HepG2 (cell line): ENCODE data around the gene GKN1. TPM values are rescaled to one million over a fixed set of nuclear protein-coding genes. Genes with fewer than 3 reads are reported as not detected.

Source experiments
- ATAC-seq: fragments of 200-7000 bp; cut with Tn5 transposase; 3 replicates; pipeline ENCODE4 v1.9.1; 2020; ENCODE audit warnings: mild to moderate bottlenecking, moderate library complexity
- Bru-seq: library from RNA; stranded (reverse); fragments of 400-500 nt; gene quantifications from one replicate; lab custom pipeline; 2021; lab: Mats Ljungman, UMichigan
- BruChase-seq, 2 experiments: library from RNA; stranded (reverse); fragments of 400-500 nt; gene quantifications; one replicate each; lab custom pipeline; 2021; lab: Mats Ljungman, UMichigan
- BruUV-seq: library from RNA; stranded (reverse); fragments of 400-500 nt; replicated peaks from 2 replicates; lab custom pipeline; 2021; lab: Mats Ljungman, UMichigan
- CTCF ChIA-PET: fragments of 300-600 bp; formaldehyde crosslinking; extraction: SDS; loops from one replicate; lab custom pipeline; 2021; ENCODE audit warnings: low total read pairs, inconsistent platforms, low intra/inter-chr PET ratio; lab: Yijun Ruan, JAX
- POLR2A ChIA-PET: fragments of 350-600 bp; sonication (Branson Sonifier 250); formaldehyde crosslinking; loops from one replicate; lab custom pipeline; 2020; ENCODE audit warnings: antibody characterized with exemption, inconsistent platforms; lab: Yijun Ruan, JAX
- DNase-seq: peaks from one replicate; pipeline ENCODE4 v3.0.0-alpha.2; 2015; ENCODE audit warnings: low spot score
- FAIRE-seq: peaks from 3 replicates; lab custom pipeline; 2011; peaks lifted over from hg19 to GRCh38; lab: Jason Lieb, UNC
- H2AFZ ChIP-seq: one replicate; pipeline ENCODE4 v1.6.1; 2011; ENCODE audit warnings: low read length, inconsistent platforms
- H3K27ac ChIP-seq: fragments of 300-600 bp; 3 replicates; pipeline ENCODE4 v1.8.0; 2011; ENCODE audit warnings: mixed run types, mild to moderate bottlenecking, mixed read lengths, low read length, inconsistent platforms; ENCODE audit not compliant: insufficient read depth; ENCODE audit errors: extremely low read length
- H3K27me3 ChIP-seq, 2 experiments: fragments of 200-600 bp in 1 of 2; 2 replicates in 1 of 2; 3 replicates in 1 of 2; pipeline versions ENCODE4 v1.6.0 to v1.8.0; 2011; ENCODE audit warnings: low read length in 2 of 2, mild to moderate bottlenecking in 2 of 2, moderate library complexity in 2 of 2, inconsistent platforms in 1 of 2; ENCODE audit not compliant: insufficient read depth in 2 of 2, control insufficient read depth in 1 of 2
- H3K36me3 ChIP-seq, 2 experiments: fragments of 200-600 bp in 1 of 2; replicated peaks in 1 of 2; 2 replicates in 1 of 2; 3 replicates in 1 of 2; pipeline versions ENCODE4 v1.5.1 to v1.8.0; 2011; ENCODE audit warnings: low read length in 2 of 2, inconsistent platforms in 1 of 2; ENCODE audit not compliant: insufficient read depth in 2 of 2, control insufficient read depth in 1 of 2
- H3K4me1 ChIP-seq: 2 replicates; pipeline ENCODE4 v1.5.1; 2012; ENCODE audit warnings: low read length, inconsistent platforms; ENCODE audit not compliant: insufficient read depth
- H3K4me2 ChIP-seq: 2 replicates; pipeline ENCODE4 v1.6.0; 2011; ENCODE audit warnings: low read depth, low read length, inconsistent platforms
- H3K4me3 ChIP-seq, 3 experiments: fragments of 200-600 bp in 1 of 3; sonication (generic), shearing (Covaris generic) in 1 of 3; replicated peaks in 1 of 3; 2 replicates each; pipeline ENCODE4 v1.5.1; 2011 to 2016; ENCODE audit warnings: low read length in 3 of 3, inconsistent platforms in 2 of 3, low read depth in 2 of 3, mild to moderate bottlenecking in 2 of 3, control low read depth in 1 of 3, mixed read lengths in 1 of 3; ENCODE audit not compliant: insufficient read depth in 1 of 3
- H3K79me2 ChIP-seq: one replicate; pipeline ENCODE4 v1.6.1; 2011; ENCODE audit warnings: low read length, inconsistent platforms; ENCODE audit not compliant: insufficient read depth
- H3K9ac ChIP-seq: 2 replicates; pipeline ENCODE4 v1.6.0; 2011; ENCODE audit warnings: mild to moderate bottlenecking, low read depth, low read length, inconsistent platforms; ENCODE audit not compliant: insufficient read depth
- H3K9me3 ChIP-seq: 2 replicates; pipeline ENCODE4 v1.5.1; 2012; ENCODE audit warnings: mild to moderate bottlenecking, low read length
- H4K20me1 ChIP-seq: 2 replicates; pipeline ENCODE4 v1.6.0; 2011; ENCODE audit warnings: inconsistent platforms, mild to moderate bottlenecking, low read length, moderate library complexity; ENCODE audit not compliant: insufficient read depth
- FOXK2 ChIP-seq: fragments of 450-650 bp; IDR thresholded peaks from 2 replicates; pipeline ENCODE4 v1.6.1; 2016
- GMEB1 ChIP-seq: sonication (generic); formaldehyde crosslinking; IDR thresholded peaks from 2 replicates; pipeline ENCODE4 v1.5.1; 2020; ENCODE audit warnings: missing genetic modification reagents, mild to moderate bottlenecking, borderline replicate concordance
- MAFF ChIP-seq: IDR thresholded peaks from 2 replicates; pipeline ENCODE4 v1.6.1; 2011; ENCODE audit warnings: low read depth, low read length, improper control_type of control experiment
- MAFK ChIP-seq, 2 experiments: IDR thresholded peaks in 1 of 2; conservative IDR thresholded peaks in 1 of 2; 2 replicates each; pipeline ENCODE4 v1.6.1; 2011; ENCODE audit warnings: improper control_type of control experiment in 2 of 2, low read length in 2 of 2
- NR3C1 ChIP-seq: sonication (generic); formaldehyde crosslinking; IDR thresholded peaks from 2 replicates; pipeline ENCODE4 v1.4.0; 2020; ENCODE audit warnings: missing genetic modification reagents
- RBAK ChIP-seq: sonication (generic); formaldehyde crosslinking; IDR thresholded peaks from 2 replicates; pipeline ENCODE4 v1.5.1; 2020; ENCODE audit warnings: mild to moderate bottlenecking, missing genetic modification reagents
- TERF1 ChIP-seq: sonication (generic); formaldehyde crosslinking; IDR thresholded peaks from 2 replicates; pipeline ENCODE4 v1.8.0; 2022; ENCODE audit warnings: mild to moderate bottlenecking, missing genetic modification reagents, moderate library complexity
- XRCC5 ChIP-seq: fragments of 200-400 bp; formaldehyde crosslinking; optimal IDR thresholded peaks from 2 replicates; pipeline ENCODE3; 2017; ENCODE audit warnings: mild to moderate bottlenecking, low read length
- ZNF619 ChIP-seq: sonication (generic); formaldehyde crosslinking; IDR thresholded peaks from 2 replicates; pipeline ENCODE4 v1.4.0; 2020; ENCODE audit warnings: mild to moderate bottlenecking, missing genetic modification reagents
- ZNF629 ChIP-seq: sonication (generic); formaldehyde crosslinking; conservative IDR thresholded peaks from 2 replicates; pipeline ENCODE4 v1.5.0; 2020; ENCODE audit warnings: missing genetic modification reagents
- ZNF747 ChIP-seq: sonication (generic); formaldehyde crosslinking; IDR thresholded peaks from 2 replicates; pipeline ENCODE4 v1.8.1; 2023; ENCODE audit warnings: missing genetic modification reagents, mild to moderate bottlenecking, borderline replicate concordance
- WGBS: methylation state at CpG from one replicate; pipeline ENCODE4 v1.1.6; 2017; ENCODE audit warnings: low lambda C conversion rate; 5-methylcytosine and 5-hydroxymethylcytosine counted together
- in situ Hi-C: cut with HindIII; loops from 2 replicates; pipeline ENCODE4 v1.10.0; 2017; ENCODE audit warnings: low pct_unique_long_range_greater_than_20kb; ENCODE audit not compliant: extremely low pct_ligation_motif_present
- intact Hi-C: fragments of 100-400 bp; cut with micrococcal nuclease; formaldehyde crosslinking; loops from one replicate; pipeline ENCODE4 v1.10.0; 2022; ENCODE audit not compliant: unreplicated experiment
- long read RNA-seq, 2 experiments: library from RNA in 1 of 2; library from polyadenylated mRNA in 1 of 2; stranded (forward) in 1 of 2; unstranded in 1 of 2; transcript quantifications; one replicate each; pipeline ENCODE4 v2.0.0, GENCODE V29; 2019 to 2022
- polyA minus RNA-seq, 3 experiments: library from RNA; depleted of rRNA, polyadenylated mRNA; stranded (reverse); fragments of >200 nt; gene quantifications; 2 replicates each; pipeline ENCODE4 v1.2.3, GENCODE V29; 2011; ENCODE audit warnings: low replicate concordance in 1 of 3
- polyA plus RNA-seq, 8 experiments: library from polyadenylated mRNA; depleted of rRNA in 3 of 8; stranded (reverse) in 7 of 8; unstranded in 1 of 8; fragments of >200 nt; fragmentation: Illumina TruSeq in 4 of 8; extraction: Trizol in 4 of 8; gene quantifications; 2 replicates each; pipeline versions ENCODE4 v1.2.1 to v1.2.3, GENCODE V29; 2011 to 2016; ENCODE audit warnings: low read depth in 4 of 8, missing spikeins in 1 of 8, mixed read lengths in 1 of 8; ENCODE audit not compliant: insufficient read depth in 1 of 8
- total RNA-seq, 5 experiments: library from RNA; depleted of rRNA; stranded (reverse); fragments of >200 nt; fragmentation: Illumina TruSeq; extraction: Trizol; gene quantifications; 2 replicates each; pipeline ENCODE4 v1.2.3, GENCODE V29; 2016; ENCODE audit warnings: low read depth in 1 of 5
- TF ChIP-seq, protein P1 (sequence below): fragments of 450-650 bp; IDR thresholded peaks from 2 replicates; pipeline ENCODE4 v1.6.1; 2017; ENCODE audit warnings: mild to moderate bottlenecking

GKN1 gene, protein sequence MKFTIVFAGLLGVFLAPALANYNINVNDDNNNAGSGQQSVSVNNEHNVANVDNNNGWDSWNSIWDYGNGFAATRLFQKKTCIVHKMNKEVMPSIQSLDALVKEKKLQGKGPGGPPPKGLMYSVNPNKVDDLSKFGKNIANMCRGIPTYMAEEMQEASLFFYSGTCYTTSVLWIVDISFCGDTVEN
- total RNA-seq (2016; rRNA removed; fragmentation: Illumina TruSeq; extraction: Trizol) (not detected in 2 replicates), polyA plus RNA-seq (2011; rRNA removed) (not detected in 2 replicates), polyA minus RNA-seq (2011; rRNA and poly(A)+ RNA removed; ENCODE audit: low replicate concordance) (not detected in 2 replicates), Bru-seq, nascent RNA (not detected), BruChase-seq, experiment 1, labeled RNA remaining after a 6-hour chase (not detected), BruChase-seq, experiment 2, labeled RNA remaining after a 2-hour chase (not detected)
- total RNA-seq (2016; cell fraction: cytosol; rRNA removed; fragmentation: Illumina TruSeq; extraction: Trizol; ENCODE audit: low read depth), result not detected in 2 replicates
- total RNA-seq (2016; cell fraction: insoluble cytoplasmic fraction; rRNA removed; fragmentation: Illumina TruSeq; extraction: Trizol), result not detected in 2 replicates
- not detected in 2 replicates for total RNA-seq (2016; cell fraction: membrane; rRNA removed; fragmentation: Illumina TruSeq; extraction: Trizol)
- not detected in 2 replicates for total RNA-seq (2016; cell fraction: nucleus; rRNA removed; fragmentation: Illumina TruSeq; extraction: Trizol)
- not detected in 2 replicates for polyA plus RNA-seq (2011; cell fraction: cytosol; rRNA removed)
- polyA plus RNA-seq (2011; cell fraction: nucleus; rRNA removed), result not detected in 2 replicates
- polyA plus RNA-seq (2012), result not detected in 2 replicates
- not detected in 2 replicates for polyA plus RNA-seq (2016; cell fraction: cytosol; fragmentation: Illumina TruSeq; extraction: Trizol; ENCODE audit: low read depth)
- not detected in 2 replicates for polyA plus RNA-seq (2016; cell fraction: insoluble cytoplasmic fraction; fragmentation: Illumina TruSeq; extraction: Trizol; ENCODE audit: low read depth)
- not detected in 2 replicates for polyA plus RNA-seq (2016; cell fraction: membrane; fragmentation: Illumina TruSeq; extraction: Trizol; ENCODE audit: low read depth)
- polyA plus RNA-seq (2016; cell fraction: nucleus; fragmentation: Illumina TruSeq; extraction: Trizol; ENCODE audit: insufficient read depth, low read depth), result not detected in 2 replicates
- polyA minus RNA-seq (2011; cell fraction: cytosol; rRNA and poly(A)+ RNA removed), result not detected in 2 replicates
- not detected in 2 replicates for polyA minus RNA-seq (2011; cell fraction: nucleus; rRNA and poly(A)+ RNA removed)
- long read RNA-seq, experiment 1, result 0 reads
- long read RNA-seq, experiment 2, result 0 reads

DNA sequence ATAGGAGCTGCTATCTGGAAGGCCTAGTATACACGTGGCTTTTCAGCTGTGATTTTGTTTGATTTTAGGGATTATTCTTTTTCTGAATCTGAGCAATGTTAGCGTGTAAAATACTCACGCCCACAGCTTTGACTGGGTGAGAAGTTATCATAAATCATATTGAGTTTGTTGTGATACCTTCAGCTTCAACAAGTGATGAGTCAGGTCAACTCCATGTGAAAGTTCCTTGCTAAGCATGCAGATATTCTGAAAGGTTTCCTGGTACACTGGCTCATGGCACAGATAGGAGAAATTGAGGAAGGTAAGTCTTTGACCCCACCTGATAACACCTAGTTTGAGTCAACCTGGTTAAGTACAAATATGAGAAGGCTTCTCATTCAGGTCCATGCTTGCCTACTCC lies at the start of gene GKN1:
TSS of gene GKN1 (plus strand) at position 386 of the 400 bp plus-strand sequence. CDS start 42 bp downstream, outside the sequence.
- Histone ChIP-seq H3K27me3 (peaks cover 0 to 28% of the 10 kb centered on the region in 2 experiments; a peak in 3 of 5 replicates), H2AFZ (no peak within 1 kb of the TSS), H3K9ac (no peak within 1 kb of the TSS), H3K36me3 (no peaks in the 10 kb centered on the region), H3K4me2 (no peak within 1 kb of the TSS), H3K4me1 (no peaks in the 10 kb centered on the region), H4K20me1 (no peaks in the 10 kb centered on the region), H3K27ac (no peak within 1 kb of the TSS), H3K9me3 (no peaks in the 10 kb centered on the region)
- ATAC-seq, result no peak
- 1% methylated on average over 3 of the region's 3 CpGs for WGBS
- intact Hi-C loops, result no loop called here
- no peak for DNase-seq
- no peak for TF ChIP-seq XRCC5
- TF ChIP-seq MAFK (conservative IDR thresholded peaks at IDR 0.05 in 1 of 2, IDR thresholded peaks at IDR 0.05 in 1 of 2; ENCODE audit: low read length in 2 of 2), result peak; percentile 10 to 33; a peak in 1 of 4 replicates
- no peak for TF ChIP-seq NR3C1 (CRISPR knock-in tag)
- no peak for TF ChIP-seq RBAK (CRISPR knock-in tag)
- TF ChIP-seq, protein P1, sequence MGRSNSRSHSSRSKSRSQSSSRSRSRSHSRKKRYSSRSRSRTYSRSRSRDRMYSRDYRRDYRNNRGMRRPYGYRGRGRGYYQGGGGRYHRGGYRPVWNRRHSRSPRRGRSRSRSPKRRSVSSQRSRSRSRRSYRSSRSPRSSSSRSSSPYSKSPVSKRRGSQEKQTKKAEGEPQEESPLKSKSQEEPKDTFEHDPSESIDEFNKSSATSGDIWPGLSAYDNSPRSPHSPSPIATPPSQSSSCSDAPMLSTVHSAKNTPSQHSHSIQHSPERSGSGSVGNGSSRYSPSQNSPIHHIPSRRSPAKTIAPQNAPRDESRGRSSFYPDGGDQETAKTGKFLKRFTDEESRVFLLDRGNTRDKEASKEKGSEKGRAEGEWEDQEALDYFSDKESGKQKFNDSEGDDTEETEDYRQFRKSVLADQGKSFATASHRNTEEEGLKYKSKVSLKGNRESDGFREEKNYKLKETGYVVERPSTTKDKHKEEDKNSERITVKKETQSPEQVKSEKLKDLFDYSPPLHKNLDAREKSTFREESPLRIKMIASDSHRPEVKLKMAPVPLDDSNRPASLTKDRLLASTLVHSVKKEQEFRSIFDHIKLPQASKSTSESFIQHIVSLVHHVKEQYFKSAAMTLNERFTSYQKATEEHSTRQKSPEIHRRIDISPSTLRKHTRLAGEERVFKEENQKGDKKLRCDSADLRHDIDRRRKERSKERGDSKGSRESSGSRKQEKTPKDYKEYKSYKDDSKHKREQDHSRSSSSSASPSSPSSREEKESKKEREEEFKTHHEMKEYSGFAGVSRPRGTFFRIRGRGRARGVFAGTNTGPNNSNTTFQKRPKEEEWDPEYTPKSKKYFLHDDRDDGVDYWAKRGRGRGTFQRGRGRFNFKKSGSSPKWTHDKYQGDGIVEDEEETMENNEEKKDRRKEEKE, result no peak
- TF ChIP-seq ZNF747, result no peak
- TF ChIP-seq MAFF, result 0 out of 2 replicates have a peak, but pooled peaks have one; percentile 9
- no peak for TF ChIP-seq GMEB1
- TF ChIP-seq FOXK2, result no peak
- TF ChIP-seq ZNF619 (CRISPR knock-in tag), result no peak
- TF ChIP-seq TERF1, result no peak
- TF ChIP-seq ZNF629, result no peak
- TF ChIP-seq, all 625 proteins: peak for 2
- Histone ChIP-seq H3K4me3 (no peak within 1 kb of the TSS), H3K79me2 (no peaks in the 10 kb centered on the region)
- no peak for FAIRE-seq
- ChIA-PET CTCF (no interaction called here), POLR2A (no interaction called here)
- in situ Hi-C loops, result no loop called here
- no TSS peak for BruUV-seq
